COR-L47 (cell line): ENCODE results near the gene ATOH8.
A peak's percentile ranks its signal among the peaks of the same experiment; 100 is the strongest.
"Not testable (repeated sequence)": the region's sequence is repeated elsewhere in the genome, so short reads cannot be mapped to it uniquely, and the experiment has no call there.

Experiments used
- DNase-seq: peaks from one replicate; lab custom pipeline; 2025; lab: John Stamatoyannopoulos, UW

The ATOH8 gene

DNA sequence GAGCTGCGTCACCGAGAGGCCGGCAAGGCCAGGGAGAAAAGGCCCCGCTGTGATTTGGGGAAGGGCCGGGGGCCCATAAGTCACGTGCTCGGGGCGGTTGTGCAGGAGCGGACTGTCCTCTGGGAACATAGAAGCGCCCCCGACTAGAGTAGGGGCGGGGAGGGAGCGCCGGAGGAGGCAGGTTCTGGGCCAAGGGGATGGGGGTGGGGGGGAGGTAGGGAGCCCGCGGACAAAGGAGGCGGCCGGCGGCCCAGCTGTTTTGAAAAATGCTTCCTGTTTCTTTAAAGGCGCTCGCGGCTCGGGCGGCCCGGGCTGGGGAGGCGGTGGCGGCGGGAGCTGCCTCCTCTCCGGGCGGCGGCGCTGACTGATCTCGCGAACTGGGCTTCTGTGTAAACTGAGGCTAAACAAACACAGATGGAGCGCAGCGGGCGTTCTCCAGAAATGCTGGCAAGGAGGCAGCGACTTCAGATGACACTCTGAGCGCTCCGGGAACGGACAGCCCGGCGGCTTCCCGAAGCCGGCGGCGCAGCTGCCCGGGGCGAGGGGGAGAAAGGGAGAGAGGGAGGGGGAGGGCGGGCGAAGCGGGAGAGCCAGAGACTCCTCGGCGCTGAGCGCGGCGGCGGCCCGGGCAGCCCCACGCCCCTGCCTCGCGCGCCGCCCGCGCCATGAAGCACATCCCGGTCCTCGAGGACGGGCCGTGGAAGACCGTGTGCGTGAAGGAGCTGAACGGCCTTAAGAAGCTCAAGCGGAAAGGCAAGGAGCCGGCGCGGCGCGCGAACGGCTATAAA, at the start of gene ATOH8:
Gene ATOH8 (plus strand): TSS at position 467 of the 788 bp plus-strand sequence. CDS start 199 bp downstream, at position 666.
- DNase-seq: peak; percentile 70

DNA sequence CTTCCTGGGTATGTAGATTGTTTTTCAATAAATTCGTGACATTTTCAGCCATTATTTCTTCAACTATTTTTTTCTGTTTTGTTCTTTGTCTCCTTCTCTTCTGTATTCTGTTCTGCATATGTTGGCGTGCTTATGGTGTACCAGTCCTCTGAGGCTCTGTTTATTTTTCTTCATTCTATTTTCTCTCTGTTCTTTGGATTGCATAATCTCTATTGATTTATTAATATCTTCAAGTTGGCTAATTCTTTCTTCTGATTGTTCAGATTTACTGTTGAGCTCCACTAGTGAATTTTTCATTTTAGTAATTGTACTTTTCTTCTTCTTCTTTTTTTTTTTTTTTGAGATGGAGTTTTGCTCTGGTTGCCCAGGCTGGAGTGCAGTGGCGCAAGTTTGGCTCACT, 49.8 kb upstream of the ATOH8 start:
- DNase-seq: no peak

- no peak for DNase-seq
Measured at GRCh38 chr2:85704800-85705679, 48.8 kb upstream of the ATOH8 start.

DNA sequence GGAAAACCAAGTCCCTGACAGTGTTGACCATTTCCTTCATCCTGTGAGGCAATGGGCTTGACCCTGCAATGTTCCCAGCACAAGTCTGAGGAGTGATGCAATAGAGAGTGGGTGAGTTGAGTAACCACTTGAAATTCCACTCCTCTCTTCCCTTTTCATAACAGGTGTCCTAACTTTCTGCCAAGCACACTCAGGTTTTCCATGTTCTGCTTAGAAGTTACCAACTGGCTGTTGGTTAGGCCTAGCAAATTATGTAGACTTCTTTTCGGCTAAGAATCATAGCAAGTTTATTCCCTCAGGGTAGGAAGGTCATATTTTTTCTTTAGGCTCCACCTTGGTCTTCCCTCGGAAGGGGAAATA, 48.1 kb upstream of the ATOH8 start:
- DNase-seq: no peak

- DNase-seq: no peak
Measured at GRCh38 chr2:85706063-85706462, 47.7 kb upstream of the ATOH8 start.

- DNase-seq: no peak
Measured at GRCh38 chr2:85706599-85707296, 47.0 kb upstream of the ATOH8 start.

DNA sequence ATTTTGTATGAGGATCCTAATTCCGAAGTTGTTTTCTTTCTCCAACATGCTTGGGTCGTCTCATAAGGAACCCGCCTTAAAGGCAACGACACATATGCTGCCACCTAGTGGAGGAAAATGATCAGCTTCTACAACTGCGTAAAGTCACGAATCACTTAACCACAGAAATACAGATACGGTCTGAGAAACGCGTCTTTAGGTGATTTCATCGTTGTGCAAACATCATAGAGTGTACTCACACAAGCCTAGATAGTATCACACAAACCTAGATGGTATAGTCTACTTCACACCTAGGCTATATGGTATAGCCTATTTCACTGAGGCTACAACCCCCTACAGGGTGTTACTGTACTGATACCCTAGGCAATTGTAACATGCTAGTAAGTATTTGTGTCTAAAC, 46.5 kb upstream of the ATOH8 start:
- DNase-seq: peak; percentile 81

DNA sequence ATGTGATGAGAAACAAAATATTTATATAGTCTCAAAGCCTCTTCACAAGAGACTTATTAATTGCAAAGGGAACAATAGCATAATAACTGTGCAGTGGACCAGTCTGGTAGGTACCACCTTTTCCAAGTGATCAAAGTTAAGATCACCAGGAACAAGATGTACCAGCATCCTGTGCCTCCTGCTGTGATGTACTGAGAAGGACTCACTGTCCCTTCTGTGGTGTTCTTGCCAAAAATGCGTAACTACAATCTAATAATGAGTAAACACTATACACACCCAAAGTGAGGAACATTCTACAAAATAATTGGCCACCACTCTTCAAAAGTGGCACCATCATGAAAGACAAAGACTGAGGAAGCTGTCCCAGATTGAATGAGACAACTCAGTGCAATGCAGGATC, 45.1 kb upstream of the ATOH8 start:
- no peak for DNase-seq

GRCh38 chr2:85709401-85709811, 44.4 kb upstream of the ATOH8 start:
- no peak for DNase-seq

DNA sequence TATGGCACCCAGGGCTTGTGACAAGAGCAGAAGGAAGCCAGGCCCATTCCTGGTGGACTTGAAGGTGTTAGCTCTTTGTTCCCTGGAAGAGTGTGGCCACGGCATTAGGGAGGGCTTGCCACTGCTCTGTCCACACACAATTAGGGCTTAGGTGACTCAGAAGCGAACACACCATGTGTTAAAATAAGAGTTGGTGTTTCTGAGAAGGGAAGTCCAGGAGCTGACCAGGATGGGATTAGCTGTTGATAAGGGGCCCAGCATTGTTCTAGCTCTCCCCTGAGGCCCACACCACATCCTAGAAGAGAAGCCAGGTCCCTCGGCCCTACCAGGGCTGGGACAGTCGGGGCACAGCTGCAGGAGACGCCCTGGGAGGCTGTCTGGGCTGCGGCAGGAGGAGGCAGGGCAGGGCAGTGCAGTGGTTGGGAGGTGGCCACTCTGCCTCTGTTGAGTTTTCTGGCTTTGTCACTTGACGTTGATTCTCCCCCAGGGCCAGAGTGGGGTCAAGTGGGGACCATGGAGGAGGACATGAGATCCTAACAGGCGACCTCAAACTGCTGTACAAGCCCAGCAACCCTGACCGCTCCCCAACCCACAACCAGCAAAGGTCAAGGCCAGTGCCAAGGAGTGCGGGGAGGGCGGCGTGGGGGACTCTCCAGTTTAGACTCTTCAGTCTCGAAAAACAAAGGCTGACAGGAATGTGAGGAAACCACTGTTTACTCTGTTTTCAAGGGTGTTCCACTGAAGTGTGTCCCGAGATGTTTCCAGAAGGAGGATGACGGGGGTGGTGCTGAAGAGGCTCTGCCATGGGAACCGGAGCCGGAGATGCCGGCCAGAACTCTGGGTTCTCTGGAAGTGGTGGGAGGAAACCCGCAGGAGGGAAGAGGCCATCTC, 42.9 kb upstream of the ATOH8 start:
- DNase-seq: no peak

GRCh38 chr2:85711578-85712060, 42.2 kb upstream of the ATOH8 start:
- DNase-seq: no peak

- no peak for DNase-seq
Measured at GRCh38 chr2:85712336-85712735, 41.5 kb upstream of the ATOH8 start.

DNA sequence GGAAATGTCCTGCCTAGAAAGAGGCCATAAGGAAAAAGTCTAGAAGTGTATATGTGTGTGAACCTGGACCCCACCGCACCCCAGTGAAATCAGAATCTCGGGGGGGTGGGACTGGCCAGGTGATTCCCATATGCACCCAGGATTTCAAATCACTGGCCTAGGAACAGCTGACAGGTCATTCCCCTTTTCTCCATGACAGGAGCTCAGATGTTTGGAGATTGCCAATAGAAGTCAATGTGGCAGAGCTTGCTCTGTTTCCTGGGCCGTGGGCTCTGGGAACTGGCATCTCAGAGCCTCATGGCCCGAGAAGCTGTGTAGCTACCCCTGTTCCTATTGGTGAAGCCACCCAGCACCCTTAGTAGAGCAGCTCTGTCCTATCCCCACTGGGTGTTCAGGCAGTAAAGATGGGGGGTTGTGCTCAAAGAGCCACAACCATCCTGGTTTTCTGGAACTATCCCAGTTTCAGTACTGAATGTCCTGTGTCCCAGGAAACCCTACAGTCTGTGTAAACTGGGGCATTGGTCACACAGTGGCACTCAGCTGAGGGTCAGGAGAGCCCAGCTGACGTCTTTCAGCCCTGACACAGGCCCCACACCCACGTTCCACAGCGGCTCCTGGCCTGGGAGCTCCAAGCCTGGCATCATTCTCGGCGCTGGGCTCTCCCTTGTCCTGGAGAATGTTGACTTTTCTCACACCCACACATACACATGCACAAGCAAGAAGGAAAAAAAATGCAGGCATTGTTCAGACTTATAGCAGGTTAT, 40.8 kb upstream of the ATOH8 start:
- DNase-seq: no peak

DNA sequence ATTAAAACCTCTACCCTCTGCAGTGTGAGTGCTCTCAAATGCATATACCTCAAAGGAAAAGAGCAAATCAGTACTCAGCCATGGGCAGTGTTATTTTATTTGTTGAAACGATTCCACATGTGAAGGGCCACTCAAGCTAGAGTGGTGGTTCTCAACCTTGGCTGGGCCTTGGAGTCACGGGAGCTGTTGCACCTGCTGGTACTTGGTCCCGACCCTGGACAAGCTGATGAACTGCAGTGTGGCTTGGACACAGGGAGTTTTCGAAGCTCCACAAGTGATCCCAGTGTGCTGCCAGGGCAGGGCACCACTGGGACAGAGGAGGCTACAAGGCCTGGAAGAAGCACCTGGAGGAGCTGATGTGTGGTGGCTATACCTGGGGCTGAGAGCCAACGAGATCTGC, 40.0 kb upstream of the ATOH8 start:
- no peak for DNase-seq

- DNase-seq: not testable (repeated sequence)
Measured at GRCh38 chr2:85714421-85714820, 39.4 kb upstream of the ATOH8 start.

GRCh38 chr2:85714841-85715240, 39.0 kb upstream of the ATOH8 start:
- no peak for DNase-seq

DNA sequence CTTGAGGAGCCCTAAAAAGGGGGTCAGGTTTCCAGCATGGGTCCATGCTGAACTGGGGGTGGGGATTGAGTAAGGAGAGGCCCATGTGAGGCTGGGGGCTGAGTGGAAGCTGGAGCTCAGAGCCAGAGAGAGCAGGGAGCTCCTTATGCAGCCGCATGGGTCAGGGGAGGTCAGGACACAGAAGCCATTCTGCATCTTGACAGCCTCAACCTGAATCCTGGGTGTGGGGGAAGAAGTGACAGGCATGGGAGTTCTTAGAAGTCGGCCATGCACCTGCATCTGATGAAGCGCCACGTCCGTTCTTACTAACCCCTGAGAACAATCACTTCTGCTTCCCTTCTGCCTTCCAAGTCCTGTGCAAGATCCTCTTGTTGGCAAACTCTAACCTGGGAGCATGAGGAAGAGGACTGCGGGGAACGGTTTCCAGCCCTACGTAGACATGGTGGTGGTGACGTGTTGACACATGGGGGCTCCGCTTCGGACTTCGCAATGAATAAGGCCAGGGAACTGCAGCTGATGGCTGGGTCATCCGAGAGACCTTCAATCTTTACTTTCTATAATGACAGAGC, 37.4 kb upstream of the ATOH8 start:
- DNase-seq: no peak

DNA sequence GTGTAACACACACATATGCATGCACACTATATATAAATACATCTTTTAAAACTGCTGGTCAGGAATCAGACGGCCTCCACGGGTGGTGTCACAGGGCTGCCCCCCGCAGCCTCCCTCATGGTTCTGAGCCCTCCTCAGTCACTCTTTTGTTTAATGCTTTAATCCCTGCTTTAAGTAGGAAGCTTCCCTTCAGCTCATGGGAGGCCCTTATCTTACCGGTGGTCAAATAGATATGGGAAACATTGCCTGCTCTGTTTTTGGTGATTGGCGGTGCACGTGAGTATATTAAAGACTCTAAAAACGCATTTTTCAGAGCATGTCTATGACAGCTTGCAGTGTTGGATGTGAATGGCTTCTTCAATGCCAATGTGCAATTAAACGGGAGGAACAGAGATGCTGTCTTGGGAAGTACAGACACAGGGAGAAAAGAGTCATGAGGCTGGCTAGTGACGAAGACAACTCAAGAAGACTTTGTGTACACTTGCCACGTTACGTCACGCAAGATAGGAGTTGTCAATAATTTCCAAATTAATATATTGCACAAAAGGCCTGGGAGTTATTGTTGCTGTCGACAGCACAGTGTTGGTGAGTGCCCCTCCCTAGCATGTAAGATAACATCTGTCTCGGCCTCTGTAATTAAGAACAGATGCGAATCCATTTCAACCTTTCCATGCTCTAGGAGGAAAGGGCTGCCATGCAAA, 36.3 kb upstream of the ATOH8 start:
- DNase-seq: no peak

- DNase-seq: no peak
Measured at GRCh38 chr2:85718009-85718391, 35.8 kb upstream of the ATOH8 start.
